ENCODE measurements around the gene PTPA. TPM values are rescaled to one million over a fixed set of nuclear protein-coding genes. Genes with fewer than 3 reads are reported as not detected.

The PTPA gene
- total and polyA plus RNA-seq, 3 experiments from 2014 or later = 15.6 to 116 (median 107) TPM

DNA sequence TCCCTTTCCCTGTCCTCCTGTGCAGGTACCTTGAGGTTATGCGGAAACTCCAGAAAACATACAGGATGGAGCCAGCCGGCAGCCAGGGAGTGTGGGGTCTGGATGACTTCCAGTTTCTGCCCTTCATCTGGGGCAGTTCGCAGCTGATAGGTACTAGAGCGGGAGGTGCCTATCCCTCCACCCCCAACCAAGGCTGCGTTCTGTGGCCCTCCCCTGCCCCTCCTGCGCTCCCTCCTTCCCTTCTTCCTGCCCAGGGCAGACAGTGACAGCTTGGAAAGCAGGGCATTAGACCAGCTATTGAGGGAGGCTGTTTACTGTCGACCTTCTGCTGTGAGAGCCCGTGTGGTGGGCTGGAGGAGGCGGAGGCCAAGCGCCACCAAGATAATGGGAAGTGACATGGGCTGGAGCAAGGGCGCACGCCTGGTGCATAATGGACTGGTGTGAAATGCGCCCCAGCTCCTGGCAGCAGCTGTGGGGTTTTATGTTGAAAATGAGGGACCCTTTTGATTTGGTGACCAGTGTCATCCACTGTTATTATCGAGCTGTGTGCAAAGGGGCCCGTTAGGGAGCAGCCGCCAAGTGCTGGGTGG lies 25.3 kb downstream of the PTPA start:
- Histone ChIP-seq H3K27ac (ENCODE audit: low read depth, low read length) (no peak overlapping the region), H3K4me1 (ENCODE audit: insufficient read depth, low read length) (peaks cover 21% of the 10 kb centered on the region), H3K4me3 (ENCODE audit: low read length) (no peak overlapping the region), H3K36me3 (ENCODE audit: insufficient read depth, low read length) (peaks cover 12% of the 10 kb centered on the region), H3K27me3 (ENCODE audit: insufficient read depth, low read length, poor library complexity, severe bottlenecking) (no peaks in the 10 kb centered on the region), H3K9me3 (ENCODE audit: low read length) (no peaks in the 10 kb centered on the region)
- Mint-ChIP-seq H3K4me1 (peaks cover 22 to 30% (median 27%) of the 10 kb centered on the region in 3 donors), H3K4me3 (no peak overlapping the region), H3K36me3 (peaks cover 0 to 55% (median 8%) of the 10 kb centered on the region in 3 donors), H3K27ac (no peak overlapping the region), H3K27me3 (no peaks in the 10 kb centered on the region), H3K9me3 (no peaks in the 10 kb centered on the region)
- ChIA-PET CTCF (interaction anchor here (0.5 to 7.1 kb wide), 5 partner anchors 9 to 488 kb away, joined by 3 to 70 read pairs (median 7); partner anchors contain the start of genes C9orf50 and NTMT1), POLR2A (no interaction called here)
- DNase-seq = no peak

DNA sequence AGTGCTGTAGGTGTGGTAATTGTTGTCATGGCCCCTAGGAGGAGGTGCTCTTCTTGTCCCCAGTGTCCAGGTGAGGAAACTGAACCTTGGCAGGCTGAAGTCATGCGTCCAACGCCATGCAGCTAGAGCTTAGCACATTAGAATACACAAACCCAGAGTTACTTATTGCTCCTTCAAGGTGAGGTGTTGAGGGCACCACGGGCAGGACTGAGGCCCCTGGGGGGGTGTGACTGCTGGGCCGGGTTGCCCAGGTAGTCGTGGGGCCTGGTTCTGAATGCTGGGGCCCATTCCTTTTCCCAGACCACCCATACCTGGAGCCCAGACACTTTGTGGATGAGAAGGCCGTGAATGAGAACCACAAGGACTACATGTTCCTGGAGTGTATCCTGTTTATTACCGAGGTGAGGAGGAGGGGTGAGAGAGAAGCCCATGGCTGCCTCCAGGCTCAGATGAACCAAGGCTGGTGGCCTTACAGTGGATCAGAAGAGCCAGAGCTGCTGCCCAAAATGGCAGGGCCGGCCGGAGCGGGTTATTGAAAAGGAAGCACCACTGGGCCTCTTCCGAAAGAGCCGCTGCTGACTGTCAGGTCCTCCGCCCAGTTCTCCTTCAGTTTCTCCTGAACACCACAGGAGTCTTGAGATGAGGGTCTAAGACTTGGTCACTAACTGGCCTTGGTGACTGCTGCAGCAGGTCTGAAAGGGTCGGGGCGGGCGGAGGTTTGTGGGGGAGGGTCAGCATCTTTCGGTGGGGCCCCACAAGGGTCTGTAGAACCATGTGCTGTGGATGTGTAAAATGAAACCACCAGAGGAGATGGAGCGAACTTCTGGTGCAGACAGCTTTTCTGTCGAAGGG lies 26.3 kb downstream of the PTPA start:
- H3K27ac Mint-ChIP-seq = peak overlapping the region in 2 of 8 donors; percentile 36 to 57
- CTCF ChIA-PET = interaction anchor here (1.2 to 7.8 kb wide), 8 partner anchors 10 to 646 kb away, joined by 3 to 122 read pairs (median 6); partner anchors contain the start of genes C9orf50, IER5L and NTMT1
- H3K36me3 ChIP-seq (ENCODE audit: insufficient read depth, low read length) = peaks cover 17% of the 10 kb centered on the region

DNA sequence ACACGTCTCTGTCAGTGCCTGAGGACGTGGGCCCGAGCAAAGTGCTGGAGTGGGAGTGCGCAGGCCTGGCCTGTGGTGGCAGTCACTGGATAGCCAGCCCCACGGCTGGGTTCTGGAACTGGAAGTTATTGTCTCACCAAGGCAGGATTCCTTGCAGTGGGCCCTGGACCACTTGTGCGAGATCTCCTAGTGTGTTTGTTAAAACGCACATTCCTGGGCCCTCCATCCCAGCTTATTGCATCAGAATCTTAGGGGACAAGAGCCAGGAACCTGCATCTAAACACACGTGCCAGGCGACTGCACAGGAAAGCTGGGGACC lies 26.9 kb downstream of the PTPA start:
- no peaks in the 10 kb centered on the region for H3K27me3 Mint-ChIP-seq
- peaks cover 19% of the 10 kb centered on the region for H3K36me3 ChIP-seq (ENCODE audit: insufficient read depth, low read length)
- H3K36me3 Mint-ChIP-seq = peaks cover 0 to 55% (median 8%) of the 10 kb centered on the region in 3 donors
- peak overlapping the region in 2 of 8 donors; percentile 3 to 57 for H3K27ac Mint-ChIP-seq
- ChIA-PET CTCF (interaction anchor here (1.1 to 7.8 kb wide), 13 partner anchors 8 to 652 kb away, joined by 3 to 122 read pairs (median 7); partner anchors contain the start of genes C9orf50, IER5L and NTMT1), POLR2A (interaction anchor here (2.9 kb wide), 1 partner anchor 487 kb away, joined by 14 read pairs; the partner anchor contains the start of gene NTMT1)
- DNase-seq = no peak
- H3K9me3 Mint-ChIP-seq = no peaks in the 10 kb centered on the region
- H3K4me1 Mint-ChIP-seq = peaks cover 25 to 40% (median 28%) of the 10 kb centered on the region in 3 donors
- no peak overlapping the region for H3K27ac ChIP-seq (ENCODE audit: low read depth, low read length)
- no peak overlapping the region for H3K4me3 ChIP-seq (ENCODE audit: low read length)
- H3K4me3 Mint-ChIP-seq = peak overlapping the region in 1 of 7 donors; percentile 36
- no peaks in the 10 kb centered on the region for H3K9me3 ChIP-seq (ENCODE audit: low read length)
- H3K27me3 ChIP-seq (ENCODE audit: insufficient read depth, low read length, poor library complexity, severe bottlenecking) = no peaks in the 10 kb centered on the region
- peaks cover 36% of the 10 kb centered on the region for H3K4me1 ChIP-seq (ENCODE audit: insufficient read depth, low read length)

More for the DNA sequence above, 26.3 kb downstream of the PTPA start:
- peak overlapping the region in 2 of 7 donors; percentile 34 to 36 for H3K4me3 Mint-ChIP-seq
- Histone ChIP-seq H3K4me3 (ENCODE audit: low read length) (no peak overlapping the region), H3K9me3 (ENCODE audit: low read length) (no peaks in the 10 kb centered on the region), H3K27me3 (ENCODE audit: insufficient read depth, low read length, poor library complexity, severe bottlenecking) (no peaks in the 10 kb centered on the region), H3K4me1 (ENCODE audit: insufficient read depth, low read length) (peaks cover 30% of the 10 kb centered on the region), H3K27ac (ENCODE audit: low read depth, low read length) (no peak overlapping the region)
- no peaks in the 10 kb centered on the region for H3K27me3 Mint-ChIP-seq
- H3K9me3 Mint-ChIP-seq = no peaks in the 10 kb centered on the region
- peaks cover 20 to 35% (median 22%) of the 10 kb centered on the region in 3 donors for H3K4me1 Mint-ChIP-seq
- POLR2A ChIA-PET = no interaction called here
- no peak for DNase-seq
- H3K36me3 Mint-ChIP-seq = peaks cover 0 to 51% (median 8%) of the 10 kb centered on the region in 3 donors

DNA sequence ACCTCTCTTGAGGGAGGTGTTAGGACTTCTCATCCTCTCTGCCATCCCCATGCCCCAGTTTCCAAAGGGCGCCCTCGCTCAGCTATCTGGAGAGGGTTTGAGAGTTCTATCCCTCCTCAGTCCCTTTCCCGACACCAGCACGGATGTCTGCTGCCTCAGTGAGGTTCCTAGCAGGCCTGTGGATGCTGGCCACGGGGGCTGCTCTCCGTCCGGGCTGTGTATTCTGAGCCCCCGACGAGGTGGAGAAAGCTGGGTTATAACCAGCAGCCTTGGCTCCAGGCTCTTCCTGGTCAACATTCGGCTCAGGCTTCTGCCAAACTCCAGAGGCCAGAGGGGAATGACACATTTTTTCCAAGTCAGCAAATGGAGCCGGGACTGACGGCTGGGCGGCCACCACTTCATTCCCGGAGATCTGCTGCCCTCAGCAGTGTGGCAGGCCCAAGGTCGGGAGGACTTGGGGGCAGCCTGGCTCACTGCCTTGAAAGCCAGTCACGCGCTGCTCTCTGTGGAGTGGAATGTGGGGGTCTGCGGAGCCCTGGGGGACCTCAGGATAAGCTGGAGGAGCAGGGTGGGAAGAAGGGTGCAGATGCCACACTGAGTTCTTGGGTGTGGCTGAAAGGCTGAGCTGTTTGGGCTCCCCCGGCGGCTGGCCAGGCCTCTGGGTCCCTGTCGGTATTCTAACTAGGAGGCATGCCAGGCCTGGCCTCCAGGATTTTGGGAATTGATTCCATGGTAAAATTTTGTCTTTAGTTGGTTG lies 27.4 kb downstream of the PTPA start:
- Mint-ChIP-seq H3K27me3 (no peaks in the 10 kb centered on the region), H3K9me3 (no peaks in the 10 kb centered on the region), H3K4me3 (peak overlapping the region in 6 of 7 donors; percentile 44 to 92 (median 86)), H3K27ac (peak overlapping the region in 7 of 8 donors; percentile 32 to 100 (median 92)), H3K4me1 (peaks cover 25 to 43% (median 29%) of the 10 kb centered on the region in 3 donors), H3K36me3 (peaks cover 0 to 53% (median 5%) of the 10 kb centered on the region in 3 donors)
- peaks cover 38% of the 10 kb centered on the region for H3K4me1 ChIP-seq (ENCODE audit: insufficient read depth, low read length)
- POLR2A ChIA-PET = interaction anchor here (0.5 to 2.9 kb wide), 5 partner anchors 13 to 748 kb away, joined by 3 to 14 read pairs (median 3); partner anchors contain the start of gene NTMT1
- H3K4me3 ChIP-seq (ENCODE audit: low read length) = no peak overlapping the region
- DNase-seq = no peak
- no peaks in the 10 kb centered on the region for H3K9me3 ChIP-seq (ENCODE audit: low read length)
- no peaks in the 10 kb centered on the region for H3K27me3 ChIP-seq (ENCODE audit: insufficient read depth, low read length, poor library complexity, severe bottlenecking)
- H3K36me3 ChIP-seq (ENCODE audit: insufficient read depth, low read length) = peaks cover 22% of the 10 kb centered on the region
- H3K27ac ChIP-seq (ENCODE audit: low read depth, low read length) = no peak overlapping the region
- CTCF ChIA-PET = interaction anchor here (0.6 to 7.8 kb wide), 24 partner anchors 9 to 672 kb away, joined by 3 to 122 read pairs (median 5); partner anchors contain the start of genes C9orf50, IER5L, MIGA2 and NTMT1

DNA sequence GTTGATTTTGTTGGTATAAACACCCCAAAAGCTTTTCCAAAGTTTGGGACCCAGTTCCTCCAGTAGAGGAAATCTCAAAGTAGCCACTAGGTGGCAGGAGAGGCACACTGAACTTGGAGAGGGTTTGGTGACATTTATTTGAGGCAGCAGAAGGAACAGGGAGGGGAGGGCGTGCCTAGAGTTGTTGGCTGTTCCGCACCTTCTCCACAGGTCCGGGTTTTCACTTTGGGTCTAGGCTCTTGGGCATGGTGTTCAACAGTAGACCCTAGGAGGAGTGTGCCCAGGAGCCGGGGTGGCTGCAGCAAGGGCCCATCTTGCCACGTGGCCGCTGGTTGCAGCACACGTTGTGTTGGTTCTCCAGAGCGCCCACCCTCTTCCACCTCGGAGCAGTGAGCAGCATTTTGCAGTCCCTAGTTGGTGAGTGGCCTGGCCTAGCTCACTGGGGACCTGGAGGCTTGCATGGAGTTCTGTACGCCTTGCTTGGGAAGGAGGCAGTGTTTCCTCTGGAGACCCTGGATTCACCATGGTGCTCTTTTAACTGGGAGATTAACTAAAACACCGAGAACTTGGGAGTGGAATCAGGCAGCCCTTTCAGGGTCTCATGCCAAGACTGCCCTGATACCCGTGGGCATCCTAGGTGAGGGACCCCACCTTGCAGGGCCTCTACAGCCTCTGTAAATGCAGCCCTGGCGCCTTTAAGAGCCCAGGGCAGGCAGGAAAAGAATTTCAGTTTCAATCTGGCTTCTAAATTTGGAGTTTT lies 28.2 kb downstream of the PTPA start:
- H3K27ac Mint-ChIP-seq = peak overlapping the region; percentile 82 to 100 (median 94)
- no peaks in the 10 kb centered on the region for H3K27me3 ChIP-seq (ENCODE audit: insufficient read depth, low read length, poor library complexity, severe bottlenecking)
- peak; percentile 61 to 80 (median 73) for DNase-seq

DNA sequence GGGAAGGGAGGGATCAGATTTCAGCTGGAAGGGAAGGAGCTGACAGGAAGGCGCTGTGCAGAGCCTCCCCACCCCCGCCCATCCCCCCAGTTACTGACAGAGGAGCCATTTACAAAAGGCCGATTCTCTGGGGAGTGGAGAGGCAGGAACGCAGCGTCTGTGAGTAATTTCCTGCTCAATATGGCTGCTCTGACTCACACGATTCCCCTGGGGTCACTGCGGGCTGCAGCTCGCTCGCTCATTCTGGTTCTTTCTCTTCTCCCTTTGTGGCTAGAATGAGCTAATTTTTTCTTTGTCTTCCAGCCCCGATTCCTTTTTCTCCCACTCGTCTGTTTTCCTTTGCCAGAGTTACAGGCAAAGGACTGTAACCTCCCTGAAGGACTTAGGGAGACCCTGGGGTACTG lies 28.8 kb downstream of the PTPA start:
- peak overlapping the region; percentile 61 for H3K4me3 ChIP-seq (ENCODE audit: low read length)
- ChIA-PET POLR2A (interaction anchor here (0.6 to 2.9 kb wide), 8 partner anchors 38 to 586 kb away, joined by 3 to 14 read pairs (median 4); partner anchors contain the start of genes IER5L and NTMT1), CTCF (interaction anchor here (0.9 to 7.8 kb wide), 23 partner anchors 10 to 724 kb away, joined by 3 to 122 read pairs (median 5); partner anchors contain the start of genes ASB6, C9orf50, IER5L and MIGA2)
- no peaks in the 10 kb centered on the region for H3K27me3 ChIP-seq (ENCODE audit: insufficient read depth, low read length, poor library complexity, severe bottlenecking)
- peak; percentile 65 to 86 (median 70) for DNase-seq
- Mint-ChIP-seq H3K36me3 (peaks cover 0 to 49% (median 3%) of the 10 kb centered on the region in 3 donors), H3K4me3 (peak overlapping the region; percentile 80 to 97 (median 87)), H3K27me3 (no peaks in the 10 kb centered on the region), H3K27ac (peak overlapping the region; percentile 82 to 100 (median 94)), H3K4me1 (peaks cover 28 to 47% (median 29%) of the 10 kb centered on the region in 3 donors), H3K9me3 (no peaks in the 10 kb centered on the region)
- peaks cover 21% of the 10 kb centered on the region for H3K36me3 ChIP-seq (ENCODE audit: insufficient read depth, low read length)
- peaks cover 38% of the 10 kb centered on the region for H3K4me1 ChIP-seq (ENCODE audit: insufficient read depth, low read length)
- H3K27ac ChIP-seq (ENCODE audit: low read depth, low read length) = peak overlapping the region; percentile 95
- H3K9me3 ChIP-seq (ENCODE audit: low read length) = no peaks in the 10 kb centered on the region

More for the DNA sequence above, 28.2 kb downstream of the PTPA start:
- peaks cover 38% of the 10 kb centered on the region for H3K4me1 ChIP-seq (ENCODE audit: insufficient read depth, low read length)
- peak overlapping the region; percentile 80 to 97 (median 87) for H3K4me3 Mint-ChIP-seq
- H3K4me1 Mint-ChIP-seq = peaks cover 28 to 47% (median 29%) of the 10 kb centered on the region in 3 donors
- H3K36me3 Mint-ChIP-seq = peaks cover 0 to 54% (median 3%) of the 10 kb centered on the region in 3 donors
- H3K36me3 ChIP-seq (ENCODE audit: insufficient read depth, low read length) = peaks cover 21% of the 10 kb centered on the region
- H3K9me3 ChIP-seq (ENCODE audit: low read length) = no peaks in the 10 kb centered on the region
- no peaks in the 10 kb centered on the region for H3K27me3 Mint-ChIP-seq
- H3K4me3 ChIP-seq (ENCODE audit: low read length) = peak overlapping the region; percentile 61
- H3K27ac ChIP-seq (ENCODE audit: low read depth, low read length) = peak overlapping the region; percentile 95
- CTCF ChIA-PET = interaction anchor here (0.6 to 7.8 kb wide), 32 partner anchors 10 to 725 kb away, joined by 3 to 122 read pairs (median 5); partner anchors contain the start of genes C9orf50, IER5L, MIGA2 and NTMT1
- no peaks in the 10 kb centered on the region for H3K9me3 Mint-ChIP-seq
- POLR2A ChIA-PET = interaction anchor here (0.5 to 2.9 kb wide), 11 partner anchors 13 to 747 kb away, joined by 3 to 14 read pairs (median 3); partner anchors contain the start of genes IER5L and NTMT1

All from CD8-positive, alpha-beta memory T cell (primary cell).